Adrenal gland (tissue), 5 donors: ENCODE results near the gene ITGA3.

Experiments
- POLR2A ChIP-seq, 2 donors: fragments of 450-650 bp; IDR thresholded peaks; one replicate each; pipeline ENCODE4 v1.6.1; 2017; ENCODE audit warnings: antibody characterized with exemption in 2 of 2, mild to moderate bottlenecking in 2 of 2, moderate library complexity in 1 of 2
- TF ChIP-seq, protein P1 (sequence below), 6 experiments: fragments of 450-650 bp in 4 of 6; fragments of 200-600 bp in 2 of 6; sonication (generic) in 1 of 6; IDR thresholded peaks; 1 replicate in 5 of 6; 2 replicates in 1 of 6; pipeline versions ENCODE4 v1.5.1 to v1.8.0; 2016 to 2021; ENCODE audit warnings: antibody characterized with exemption in 6 of 6, mild to moderate bottlenecking in 2 of 6, moderate library complexity in 1 of 6
- donor health status: DM: no; HTN: no; CAD: no.

DNA sequence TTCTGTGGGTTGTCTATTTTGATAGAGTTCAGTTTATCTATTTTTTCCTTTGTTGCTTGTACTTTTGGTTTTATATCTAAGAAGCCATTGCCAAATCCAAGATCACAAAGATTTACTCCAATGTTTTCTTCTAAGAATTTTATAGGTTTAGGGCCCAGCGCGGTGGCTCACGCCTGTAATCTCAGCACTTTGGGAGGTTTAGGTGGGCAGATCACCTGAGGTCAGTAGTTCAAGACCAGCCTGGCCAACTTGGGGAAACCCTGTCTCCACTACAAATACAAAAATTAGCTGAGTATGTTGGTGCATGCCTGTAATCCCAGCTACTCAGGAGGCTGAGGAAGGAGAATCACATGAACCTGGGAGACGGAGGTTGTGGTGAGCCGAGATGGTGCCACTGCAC lies 13.7 kb upstream of the ITGA3 start:
- TF ChIP-seq, protein P1, sequence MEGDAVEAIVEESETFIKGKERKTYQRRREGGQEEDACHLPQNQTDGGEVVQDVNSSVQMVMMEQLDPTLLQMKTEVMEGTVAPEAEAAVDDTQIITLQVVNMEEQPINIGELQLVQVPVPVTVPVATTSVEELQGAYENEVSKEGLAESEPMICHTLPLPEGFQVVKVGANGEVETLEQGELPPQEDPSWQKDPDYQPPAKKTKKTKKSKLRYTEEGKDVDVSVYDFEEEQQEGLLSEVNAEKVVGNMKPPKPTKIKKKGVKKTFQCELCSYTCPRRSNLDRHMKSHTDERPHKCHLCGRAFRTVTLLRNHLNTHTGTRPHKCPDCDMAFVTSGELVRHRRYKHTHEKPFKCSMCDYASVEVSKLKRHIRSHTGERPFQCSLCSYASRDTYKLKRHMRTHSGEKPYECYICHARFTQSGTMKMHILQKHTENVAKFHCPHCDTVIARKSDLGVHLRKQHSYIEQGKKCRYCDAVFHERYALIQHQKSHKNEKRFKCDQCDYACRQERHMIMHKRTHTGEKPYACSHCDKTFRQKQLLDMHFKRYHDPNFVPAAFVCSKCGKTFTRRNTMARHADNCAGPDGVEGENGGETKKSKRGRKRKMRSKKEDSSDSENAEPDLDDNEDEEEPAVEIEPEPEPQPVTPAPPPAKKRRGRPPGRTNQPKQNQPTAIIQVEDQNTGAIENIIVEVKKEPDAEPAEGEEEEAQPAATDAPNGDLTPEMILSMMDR (IDR thresholded peaks at IDR 0.05): no peak
- TF ChIP-seq POLR2A (IDR thresholded peaks at IDR 0.05): no peak
